Adrenal gland (tissue), 5 donors: Measurements from ENCODE around the gene BCL2.

Experiments
- POLR2A ChIP-seq, 2 donors: fragments of 450-650 bp; IDR thresholded peaks; one replicate each; pipeline ENCODE4 v1.6.1; 2017; ENCODE audit warnings: antibody characterized with exemption in 2 of 2, mild to moderate bottlenecking in 2 of 2, moderate library complexity in 1 of 2
- TF ChIP-seq, protein P1 (sequence below), 6 experiments: fragments of 450-650 bp in 4 of 6; fragments of 200-600 bp in 2 of 6; sonication (generic) in 1 of 6; IDR thresholded peaks; 1 replicate in 5 of 6; 2 replicates in 1 of 6; pipeline versions ENCODE4 v1.5.1 to v1.8.0; 2016 to 2021; ENCODE audit warnings: antibody characterized with exemption in 6 of 6, mild to moderate bottlenecking in 2 of 6, moderate library complexity in 1 of 6
- donor health status: DM: no; HTN: no; CAD: no.

DNA sequence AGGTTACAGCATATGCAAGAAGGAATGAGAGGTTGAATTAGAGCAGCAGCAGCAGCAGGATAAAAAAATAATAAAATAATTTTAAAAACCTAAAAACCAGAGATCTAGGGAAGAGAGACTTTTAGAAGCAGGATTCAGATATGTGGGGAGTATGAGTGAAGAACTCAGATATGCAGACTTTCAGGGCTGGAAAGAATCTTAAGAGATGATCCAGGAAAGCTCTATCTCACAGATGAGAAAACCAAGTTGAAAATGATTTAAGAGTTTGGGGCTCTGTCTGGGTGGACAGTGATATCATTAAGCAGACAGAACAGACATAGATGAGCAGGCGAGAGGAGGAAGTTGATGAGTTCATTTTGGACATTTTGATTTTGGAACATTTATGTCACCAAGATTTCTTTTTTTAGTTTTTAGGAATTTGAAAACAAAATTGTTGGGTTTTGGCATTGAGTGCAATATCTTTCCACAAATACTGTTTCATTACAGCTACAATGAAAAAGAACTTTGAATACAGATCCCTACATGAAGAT lies 31.8 kb downstream of the BCL2 start:
- no peak for TF ChIP-seq POLR2A (IDR thresholded peaks at IDR 0.05)
- TF ChIP-seq, protein P1, sequence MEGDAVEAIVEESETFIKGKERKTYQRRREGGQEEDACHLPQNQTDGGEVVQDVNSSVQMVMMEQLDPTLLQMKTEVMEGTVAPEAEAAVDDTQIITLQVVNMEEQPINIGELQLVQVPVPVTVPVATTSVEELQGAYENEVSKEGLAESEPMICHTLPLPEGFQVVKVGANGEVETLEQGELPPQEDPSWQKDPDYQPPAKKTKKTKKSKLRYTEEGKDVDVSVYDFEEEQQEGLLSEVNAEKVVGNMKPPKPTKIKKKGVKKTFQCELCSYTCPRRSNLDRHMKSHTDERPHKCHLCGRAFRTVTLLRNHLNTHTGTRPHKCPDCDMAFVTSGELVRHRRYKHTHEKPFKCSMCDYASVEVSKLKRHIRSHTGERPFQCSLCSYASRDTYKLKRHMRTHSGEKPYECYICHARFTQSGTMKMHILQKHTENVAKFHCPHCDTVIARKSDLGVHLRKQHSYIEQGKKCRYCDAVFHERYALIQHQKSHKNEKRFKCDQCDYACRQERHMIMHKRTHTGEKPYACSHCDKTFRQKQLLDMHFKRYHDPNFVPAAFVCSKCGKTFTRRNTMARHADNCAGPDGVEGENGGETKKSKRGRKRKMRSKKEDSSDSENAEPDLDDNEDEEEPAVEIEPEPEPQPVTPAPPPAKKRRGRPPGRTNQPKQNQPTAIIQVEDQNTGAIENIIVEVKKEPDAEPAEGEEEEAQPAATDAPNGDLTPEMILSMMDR (IDR thresholded peaks at IDR 0.05), result no peak
